GM20000 (cell line): ENCODE measurements around the gene ADAMTSL3.
"Not testable (repeated sequence)": the region's sequence is repeated elsewhere in the genome, so short reads cannot be mapped to it uniquely, and the experiment has no call there.

Experiments
- DNase-seq: peaks from one replicate; pipeline ENCODE4 v3.0.0; 2012; ENCODE audit warnings: low spot score
- TF ChIP-seq, protein P1 (sequence below): IDR thresholded peaks from 2 replicates; pipeline ENCODE4 v1.5.1; 2012; ENCODE audit warnings: mild to moderate bottlenecking, control low read depth; ENCODE audit errors: extremely low read depth, missing control alignments

The ADAMTSL3 gene

GRCh38 chr15:84057714-84058331 is 403.9 kb downstream of the ADAMTSL3 start:
- DNase-seq, result no peak
- TF ChIP-seq, protein P1, sequence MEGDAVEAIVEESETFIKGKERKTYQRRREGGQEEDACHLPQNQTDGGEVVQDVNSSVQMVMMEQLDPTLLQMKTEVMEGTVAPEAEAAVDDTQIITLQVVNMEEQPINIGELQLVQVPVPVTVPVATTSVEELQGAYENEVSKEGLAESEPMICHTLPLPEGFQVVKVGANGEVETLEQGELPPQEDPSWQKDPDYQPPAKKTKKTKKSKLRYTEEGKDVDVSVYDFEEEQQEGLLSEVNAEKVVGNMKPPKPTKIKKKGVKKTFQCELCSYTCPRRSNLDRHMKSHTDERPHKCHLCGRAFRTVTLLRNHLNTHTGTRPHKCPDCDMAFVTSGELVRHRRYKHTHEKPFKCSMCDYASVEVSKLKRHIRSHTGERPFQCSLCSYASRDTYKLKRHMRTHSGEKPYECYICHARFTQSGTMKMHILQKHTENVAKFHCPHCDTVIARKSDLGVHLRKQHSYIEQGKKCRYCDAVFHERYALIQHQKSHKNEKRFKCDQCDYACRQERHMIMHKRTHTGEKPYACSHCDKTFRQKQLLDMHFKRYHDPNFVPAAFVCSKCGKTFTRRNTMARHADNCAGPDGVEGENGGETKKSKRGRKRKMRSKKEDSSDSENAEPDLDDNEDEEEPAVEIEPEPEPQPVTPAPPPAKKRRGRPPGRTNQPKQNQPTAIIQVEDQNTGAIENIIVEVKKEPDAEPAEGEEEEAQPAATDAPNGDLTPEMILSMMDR, result no peak

DNA sequence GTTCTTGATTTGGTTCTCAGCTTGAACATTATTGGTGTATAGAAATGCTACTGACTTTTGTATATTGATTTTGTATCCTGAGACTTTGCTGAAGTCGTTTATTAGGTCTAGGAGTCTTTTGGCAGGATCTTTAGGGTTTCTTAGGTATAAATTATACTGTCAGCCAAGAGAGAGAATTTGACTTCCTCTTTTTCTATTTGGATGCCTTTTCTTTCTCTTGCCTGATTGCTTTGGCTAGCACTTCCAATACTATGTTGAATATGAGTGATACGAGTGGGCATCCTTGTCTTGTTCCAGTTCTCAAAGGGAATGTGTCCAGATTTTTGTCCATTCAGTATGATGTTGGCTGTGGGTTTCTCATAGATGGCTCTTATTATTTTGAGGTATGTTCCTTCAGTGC is 409.8 kb downstream of the ADAMTSL3 start:
- DNase-seq, result not testable (repeated sequence)

GRCh38 chr15:84068674-84069073 is 414.8 kb downstream of the ADAMTSL3 start:
- DNase-seq, result not testable (repeated sequence)

DNA sequence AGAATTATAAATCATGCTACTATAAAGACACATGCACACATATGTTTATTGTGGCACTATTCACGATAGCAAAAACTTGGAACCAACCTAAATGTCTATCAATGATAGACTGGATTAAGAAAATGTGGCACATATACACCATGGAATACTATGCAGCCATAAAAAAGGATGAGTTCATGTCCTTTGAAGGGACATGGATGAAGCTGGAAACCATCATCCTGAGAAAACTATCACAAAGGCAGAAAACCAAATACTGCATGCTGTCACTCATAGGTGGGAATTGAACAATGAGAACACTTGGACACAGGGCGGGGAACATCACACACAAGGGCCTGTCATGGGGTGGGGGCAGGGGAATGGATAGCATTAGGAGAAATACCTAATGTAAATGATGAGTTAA is 424.1 kb downstream of the ADAMTSL3 start:
- DNase-seq, result not testable (repeated sequence)

DNA sequence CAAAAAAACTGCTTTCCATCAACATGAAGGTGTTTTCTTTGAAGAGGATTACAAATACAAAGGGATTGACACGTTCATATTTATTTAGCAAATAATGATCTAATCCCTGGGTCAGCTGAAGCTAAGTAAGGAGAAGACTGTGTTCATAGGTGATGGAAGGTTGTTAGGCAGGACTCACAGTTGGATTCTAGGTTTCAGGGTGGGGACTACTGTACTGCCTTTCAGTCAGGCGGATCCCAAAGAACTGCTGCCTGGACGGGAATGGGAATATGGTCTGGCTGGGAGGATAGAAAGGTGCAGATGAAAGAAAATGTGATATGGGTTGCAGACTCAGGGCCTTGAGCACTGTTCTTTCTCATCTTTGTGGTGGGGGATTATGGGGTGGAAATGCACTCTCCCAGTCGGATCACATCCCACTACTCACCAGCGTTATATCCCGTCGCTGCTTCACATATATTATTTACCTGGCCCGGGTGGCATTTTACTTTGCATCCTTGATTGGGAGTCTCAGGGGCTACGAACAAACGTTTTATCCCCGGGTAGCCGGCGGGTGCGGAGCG is 425.5 kb downstream of the ADAMTSL3 start:
- not testable (repeated sequence) for DNase-seq

DNA sequence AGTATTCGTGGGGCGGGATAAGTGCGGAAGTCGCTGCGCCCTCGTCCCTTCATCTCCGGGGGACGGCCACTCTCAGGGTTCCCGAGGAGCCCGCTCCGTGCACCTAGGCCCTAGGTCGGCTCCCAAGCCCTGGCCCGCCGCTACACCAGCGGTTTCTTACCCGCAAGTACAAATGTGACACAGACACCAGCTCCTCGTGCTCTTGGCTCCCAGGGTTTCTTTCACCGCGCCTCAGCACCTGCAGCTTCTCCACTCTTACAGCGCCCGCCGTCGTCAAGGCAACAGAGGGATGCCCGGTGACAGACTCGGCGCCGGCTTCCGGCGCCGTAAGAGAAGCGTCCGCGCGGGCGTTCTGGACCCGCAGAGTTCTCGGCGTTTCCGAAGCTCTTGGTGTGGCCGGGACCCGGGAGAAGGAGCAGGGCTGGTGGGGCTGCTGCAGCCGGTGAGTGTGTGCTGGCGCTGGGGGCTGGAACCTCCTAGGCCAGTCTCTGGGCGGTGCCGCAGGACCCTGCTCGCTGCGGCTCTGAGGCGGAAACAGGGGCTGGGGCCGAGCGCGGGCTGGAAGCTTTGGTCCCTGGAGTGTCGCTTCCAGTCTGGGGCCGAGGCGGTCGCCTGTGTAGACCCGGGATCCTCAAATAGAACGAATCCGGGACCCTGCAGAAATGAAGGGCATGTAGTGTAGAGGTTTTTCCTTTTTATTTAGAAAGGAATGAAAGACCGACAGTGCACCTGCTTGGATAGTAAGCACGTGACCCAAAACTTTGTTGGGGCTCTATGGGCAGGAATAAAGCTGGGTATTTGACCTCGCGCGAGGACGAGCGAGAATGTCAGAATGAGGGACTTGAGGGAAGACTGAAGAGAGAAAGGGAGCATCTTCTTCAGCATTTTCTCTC is 426.2 kb downstream of the ADAMTSL3 start:
- TF ChIP-seq, protein P1, result no peak
- peak; percentile 44 for DNase-seq

DNA sequence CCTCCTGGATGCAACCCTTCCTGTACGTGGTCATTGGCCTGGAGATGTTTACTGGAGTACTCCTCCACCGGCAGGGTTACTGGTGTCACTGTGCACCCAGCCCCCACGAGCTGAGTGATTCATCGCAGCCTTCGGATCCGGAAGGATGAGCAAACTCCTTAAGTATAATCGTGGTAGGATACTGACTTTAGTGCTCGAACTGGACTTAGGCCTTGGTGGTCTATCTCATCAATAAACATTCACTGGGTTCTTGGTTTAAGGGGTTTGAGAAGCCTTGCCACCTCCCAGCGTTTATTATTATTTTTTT is 426.8 kb downstream of the ADAMTSL3 start:
- DNase-seq, result not testable (repeated sequence)

DNA sequence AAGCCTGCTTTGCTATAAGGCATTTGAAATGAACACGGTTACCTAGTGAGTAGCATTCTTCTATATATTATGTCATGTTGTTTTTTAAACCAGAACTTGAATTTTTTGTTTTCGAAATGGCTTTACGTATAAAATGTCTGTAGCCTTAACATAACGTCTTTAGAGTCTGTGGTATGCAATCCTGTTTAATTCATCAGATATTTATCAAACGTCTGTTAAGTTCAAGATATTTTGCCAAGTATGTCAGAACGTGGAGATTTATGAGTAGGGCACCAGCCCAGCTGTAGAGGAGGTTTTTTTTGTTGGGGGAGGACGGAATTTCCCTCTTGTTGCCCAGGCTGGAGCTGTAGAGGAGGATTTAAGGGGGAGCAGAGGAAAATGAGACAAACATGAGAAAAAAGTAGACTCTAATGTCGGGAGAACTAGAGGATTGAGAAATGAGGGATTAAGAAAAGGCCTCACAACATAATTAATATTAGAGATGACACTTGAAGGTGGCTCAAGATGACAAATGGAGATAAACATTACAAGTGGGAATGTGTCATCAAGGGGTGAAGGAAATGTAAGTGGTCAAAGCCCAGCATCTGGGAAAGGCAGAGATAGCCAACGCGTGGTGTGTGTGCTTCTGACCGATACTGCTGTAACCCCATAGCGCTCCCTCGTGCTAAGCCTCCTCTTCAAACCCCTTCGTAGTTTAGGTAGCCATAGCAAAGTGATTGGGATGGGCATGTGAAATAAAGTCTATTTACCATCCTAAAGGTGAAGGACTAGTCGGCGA is 427.7 kb downstream of the ADAMTSL3 start:
- TF ChIP-seq, protein P1, result no peak
- DNase-seq, result no peak

DNA sequence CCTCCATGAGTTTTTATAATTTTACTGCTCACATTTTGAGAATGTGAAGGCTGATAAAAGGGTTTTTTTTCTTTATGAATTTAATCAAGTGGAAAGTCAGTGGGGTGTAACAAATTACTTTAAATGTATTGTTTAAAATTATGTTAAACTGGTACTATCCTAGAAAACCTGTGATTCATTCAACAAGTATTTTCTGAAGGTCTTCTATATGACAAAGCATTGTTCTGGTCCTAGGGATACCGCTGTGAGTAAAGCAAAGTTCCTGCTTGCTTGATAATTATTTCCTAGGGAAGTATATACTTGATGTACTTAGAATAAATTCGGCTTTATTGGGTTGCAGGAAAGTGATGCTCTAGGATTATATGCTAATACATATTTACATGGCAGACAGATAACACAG is 428.8 kb downstream of the ADAMTSL3 start:
- DNase-seq, result no peak
- TF ChIP-seq, protein P1, result no peak

DNA sequence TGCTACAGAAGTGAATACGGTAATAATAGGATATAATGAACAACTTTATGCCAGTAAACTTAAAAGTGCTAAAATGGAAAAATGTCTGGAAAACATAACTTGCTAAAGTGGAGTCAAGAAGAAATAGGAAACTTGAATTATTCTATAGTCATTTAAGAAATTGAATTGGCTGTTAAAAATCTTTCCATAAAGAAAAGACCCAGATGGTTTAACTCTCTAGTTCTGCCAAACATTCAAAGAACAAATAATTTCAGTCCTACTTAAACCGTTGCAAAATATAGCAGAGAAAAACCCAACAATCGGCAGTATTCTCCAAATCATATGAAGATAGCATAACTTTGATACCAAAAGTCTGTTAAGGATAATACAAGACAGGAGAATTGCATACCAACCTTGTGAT is 432.1 kb downstream of the ADAMTSL3 start:
- not testable (repeated sequence) for DNase-seq
